ENCODE measurements around the gene PRRG3. TPM values are rescaled to one million over a fixed set of nuclear protein-coding genes. Genes with fewer than 3 reads are reported as not detected.
"Not testable (repeated sequence)": the region's sequence is repeated elsewhere in the genome, so short reads cannot be mapped to it uniquely, and the experiment has no call there.

The PRRG3 gene
- total RNA-seq, 1 donor from 2014 or later, result 2.0 TPM

- TF ChIP-seq, protein P1, sequence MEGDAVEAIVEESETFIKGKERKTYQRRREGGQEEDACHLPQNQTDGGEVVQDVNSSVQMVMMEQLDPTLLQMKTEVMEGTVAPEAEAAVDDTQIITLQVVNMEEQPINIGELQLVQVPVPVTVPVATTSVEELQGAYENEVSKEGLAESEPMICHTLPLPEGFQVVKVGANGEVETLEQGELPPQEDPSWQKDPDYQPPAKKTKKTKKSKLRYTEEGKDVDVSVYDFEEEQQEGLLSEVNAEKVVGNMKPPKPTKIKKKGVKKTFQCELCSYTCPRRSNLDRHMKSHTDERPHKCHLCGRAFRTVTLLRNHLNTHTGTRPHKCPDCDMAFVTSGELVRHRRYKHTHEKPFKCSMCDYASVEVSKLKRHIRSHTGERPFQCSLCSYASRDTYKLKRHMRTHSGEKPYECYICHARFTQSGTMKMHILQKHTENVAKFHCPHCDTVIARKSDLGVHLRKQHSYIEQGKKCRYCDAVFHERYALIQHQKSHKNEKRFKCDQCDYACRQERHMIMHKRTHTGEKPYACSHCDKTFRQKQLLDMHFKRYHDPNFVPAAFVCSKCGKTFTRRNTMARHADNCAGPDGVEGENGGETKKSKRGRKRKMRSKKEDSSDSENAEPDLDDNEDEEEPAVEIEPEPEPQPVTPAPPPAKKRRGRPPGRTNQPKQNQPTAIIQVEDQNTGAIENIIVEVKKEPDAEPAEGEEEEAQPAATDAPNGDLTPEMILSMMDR (IDR thresholded peaks at IDR 0.05; ENCODE audit: partially characterized antibody, unreplicated experiment), result no peak
- Mint-ChIP-seq H3K36me3 (ENCODE audit: unreplicated experiment) (no peaks in the 10 kb centered on the region), H3K4me3 (ENCODE audit: unreplicated experiment) (peak overlapping the region; percentile 82), H3K4me1 (ENCODE audit: low read depth, unreplicated experiment) (peaks cover 6% of the 10 kb centered on the region), H3K27me3 (ENCODE audit: unreplicated experiment) (peaks cover 1% of the 10 kb centered on the region), H3K9me3 (ENCODE audit: unreplicated experiment) (peaks cover 1% of the 10 kb centered on the region), H3K27ac (ENCODE audit: unreplicated experiment) (no peak overlapping the region)
- DNase-seq, result no peak
Measured at GRCh38 chrX:151695583-151696340, 504 bp downstream of the PRRG3 start.

DNA sequence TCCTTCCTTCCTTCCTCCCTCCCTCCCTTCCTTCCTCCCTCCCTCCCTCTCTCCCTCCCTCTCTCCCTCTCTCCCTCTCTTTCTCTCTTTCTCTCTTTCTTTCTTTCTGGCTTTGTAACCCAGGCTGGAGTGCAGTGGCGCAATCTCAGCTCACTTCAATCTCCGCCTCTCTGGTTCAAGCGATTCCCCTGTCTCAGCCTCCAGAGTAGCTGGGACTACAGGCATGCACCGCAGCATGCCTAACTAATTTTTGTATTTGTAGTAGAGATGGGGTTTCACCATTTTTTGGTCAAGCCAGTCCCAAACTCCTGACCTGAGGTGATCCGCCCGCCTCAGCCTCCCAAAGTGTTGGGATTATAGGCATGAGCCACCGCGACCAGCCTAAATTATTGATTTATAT, 1.8 kb downstream of the PRRG3 start:
- H3K36me3 Mint-ChIP-seq (ENCODE audit: unreplicated experiment); H3K9me3 Mint-ChIP-seq (ENCODE audit: unreplicated experiment): not testable (repeated sequence)

DNA sequence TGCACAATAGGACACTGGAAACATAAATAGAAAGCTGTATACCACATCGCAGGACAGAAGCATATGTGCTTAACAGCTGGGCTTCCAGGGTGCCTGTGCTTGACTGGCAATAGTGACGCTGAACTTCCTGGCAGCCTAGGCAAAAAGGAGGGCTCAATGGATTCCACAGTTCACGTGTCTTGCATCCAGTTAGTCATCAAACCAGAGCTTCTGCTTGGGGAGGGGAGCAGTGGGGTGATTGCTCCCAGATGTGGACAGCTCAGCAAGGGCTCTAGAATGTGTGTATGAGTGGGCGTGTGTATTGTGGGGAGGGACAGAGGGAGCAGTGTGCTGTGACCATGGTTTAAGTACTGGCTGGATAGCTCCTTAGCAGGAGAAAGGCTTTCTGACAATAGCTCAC, 2.3 kb downstream of the PRRG3 start:
- Mint-ChIP-seq H3K4me1 (ENCODE audit: low read depth, unreplicated experiment) (peaks cover 6% of the 10 kb centered on the region), H3K9me3 (ENCODE audit: unreplicated experiment) (peaks cover 1% of the 10 kb centered on the region), H3K4me3 (ENCODE audit: unreplicated experiment) (no peak overlapping the region), H3K36me3 (ENCODE audit: unreplicated experiment) (no peaks in the 10 kb centered on the region), H3K27me3 (ENCODE audit: unreplicated experiment) (peaks cover 1% of the 10 kb centered on the region), H3K27ac (ENCODE audit: unreplicated experiment) (no peak overlapping the region)
- TF ChIP-seq, protein P1 (IDR thresholded peaks at IDR 0.05; ENCODE audit: partially characterized antibody, unreplicated experiment), result no peak
- no peak for DNase-seq

More for the DNA sequence above, 1.8 kb downstream of the PRRG3 start:
- H3K27ac Mint-ChIP-seq (ENCODE audit: unreplicated experiment); DNase-seq; H3K27me3 Mint-ChIP-seq (ENCODE audit: unreplicated experiment); H3K4me1 Mint-ChIP-seq (ENCODE audit: low read depth, unreplicated experiment); H3K4me3 Mint-ChIP-seq (ENCODE audit: unreplicated experiment): not testable (repeated sequence)

- TF ChIP-seq, protein P1 (IDR thresholded peaks at IDR 0.05; ENCODE audit: partially characterized antibody, unreplicated experiment), result no peak
- Mint-ChIP-seq H3K4me3 (ENCODE audit: unreplicated experiment) (no peak overlapping the region), H3K27ac (ENCODE audit: unreplicated experiment) (no peak overlapping the region), H3K9me3 (ENCODE audit: unreplicated experiment) (peaks cover 1% of the 10 kb centered on the region), H3K27me3 (ENCODE audit: unreplicated experiment) (peaks cover 1% of the 10 kb centered on the region), H3K36me3 (ENCODE audit: unreplicated experiment) (no peaks in the 10 kb centered on the region), H3K4me1 (ENCODE audit: low read depth, unreplicated experiment) (peaks cover 6% of the 10 kb centered on the region)
- DNase-seq, result no peak
Measured at GRCh38 chrX:151698485-151698884, 3.2 kb downstream of the PRRG3 start.

DNA sequence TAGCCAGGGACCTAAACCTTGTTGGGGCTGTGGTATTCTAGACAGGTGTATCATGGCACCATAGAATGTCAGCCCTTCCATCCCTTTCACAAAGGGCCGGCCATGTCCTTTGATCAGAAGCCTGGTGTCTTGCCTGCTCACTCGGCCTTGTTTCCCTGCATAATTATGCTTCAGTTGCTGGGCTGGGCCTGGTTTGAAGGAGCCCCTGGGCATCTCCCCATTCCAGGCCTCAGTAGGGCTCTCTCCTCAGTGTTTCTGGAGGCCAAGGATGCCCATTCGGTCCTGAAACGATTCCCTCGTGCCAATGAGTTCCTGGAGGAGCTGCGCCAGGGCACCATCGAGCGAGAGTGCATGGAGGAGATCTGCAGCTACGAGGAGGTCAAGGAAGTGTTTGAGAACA, 4.5 kb downstream of the PRRG3 start:
- Mint-ChIP-seq H3K4me1 (ENCODE audit: low read depth, unreplicated experiment) (peaks cover 10% of the 10 kb centered on the region), H3K9me3 (ENCODE audit: unreplicated experiment) (peaks cover 1% of the 10 kb centered on the region), H3K4me3 (ENCODE audit: unreplicated experiment) (no peak overlapping the region), H3K27ac (ENCODE audit: unreplicated experiment) (no peak overlapping the region), H3K36me3 (ENCODE audit: unreplicated experiment) (no peaks in the 10 kb centered on the region), H3K27me3 (ENCODE audit: unreplicated experiment) (peaks cover 1% of the 10 kb centered on the region)
- TF ChIP-seq, protein P1 (IDR thresholded peaks at IDR 0.05; ENCODE audit: partially characterized antibody, unreplicated experiment), result no peak
- no peak for DNase-seq
